22Rv1 (cell line): ENCODE data around the gene DKK3.
"Not testable (repeated sequence)": the region's sequence is repeated elsewhere in the genome, so short reads cannot be mapped to it uniquely, and the experiment has no call there.

Source experiments
- H3K27ac ChIP-seq: fragments of 450-650 bp; 2 replicates; pipeline ENCODE4 v1.5.1; 2017
- ZFX ChIP-seq: fragments of 450-650 bp; IDR thresholded peaks from 2 replicates; pipeline ENCODE4 v1.6.1; 2017; ENCODE audit warnings: antibody characterized with exemption, borderline replicate concordance
- TF ChIP-seq, protein P1 (sequence below): fragments of 450-650 bp; IDR thresholded peaks from 2 replicates; pipeline ENCODE4 v1.5.1; 2017; ENCODE audit warnings: mild to moderate bottlenecking

DKK3 gene

DNA sequence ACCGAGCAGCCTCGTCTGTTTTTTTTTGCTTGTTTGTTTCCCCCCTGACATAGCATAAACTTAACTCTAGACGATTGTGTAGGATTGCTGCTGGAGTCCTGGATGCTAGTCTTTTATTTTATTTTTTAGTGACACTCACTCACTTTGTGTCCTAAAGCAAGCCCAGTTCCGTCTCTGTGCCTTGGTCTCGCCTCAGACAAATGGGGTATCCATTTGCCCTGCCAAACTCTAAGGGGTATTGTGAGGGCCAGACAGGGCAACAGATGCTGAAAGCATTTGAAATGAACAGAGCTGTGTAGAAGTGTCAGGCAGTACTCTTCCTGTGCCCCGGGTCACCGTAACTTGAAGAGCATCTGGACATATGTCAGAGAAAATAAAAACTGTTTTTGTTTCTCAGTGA is 34.8 kb upstream of the DKK3 start:
- H3K27ac ChIP-seq = no peak overlapping the region
- TF ChIP-seq, protein P1, sequence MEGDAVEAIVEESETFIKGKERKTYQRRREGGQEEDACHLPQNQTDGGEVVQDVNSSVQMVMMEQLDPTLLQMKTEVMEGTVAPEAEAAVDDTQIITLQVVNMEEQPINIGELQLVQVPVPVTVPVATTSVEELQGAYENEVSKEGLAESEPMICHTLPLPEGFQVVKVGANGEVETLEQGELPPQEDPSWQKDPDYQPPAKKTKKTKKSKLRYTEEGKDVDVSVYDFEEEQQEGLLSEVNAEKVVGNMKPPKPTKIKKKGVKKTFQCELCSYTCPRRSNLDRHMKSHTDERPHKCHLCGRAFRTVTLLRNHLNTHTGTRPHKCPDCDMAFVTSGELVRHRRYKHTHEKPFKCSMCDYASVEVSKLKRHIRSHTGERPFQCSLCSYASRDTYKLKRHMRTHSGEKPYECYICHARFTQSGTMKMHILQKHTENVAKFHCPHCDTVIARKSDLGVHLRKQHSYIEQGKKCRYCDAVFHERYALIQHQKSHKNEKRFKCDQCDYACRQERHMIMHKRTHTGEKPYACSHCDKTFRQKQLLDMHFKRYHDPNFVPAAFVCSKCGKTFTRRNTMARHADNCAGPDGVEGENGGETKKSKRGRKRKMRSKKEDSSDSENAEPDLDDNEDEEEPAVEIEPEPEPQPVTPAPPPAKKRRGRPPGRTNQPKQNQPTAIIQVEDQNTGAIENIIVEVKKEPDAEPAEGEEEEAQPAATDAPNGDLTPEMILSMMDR = no peak
- no peak for TF ChIP-seq ZFX

- no peak for TF ChIP-seq ZFX
- TF ChIP-seq, protein P1 = no peak
- no peak overlapping the region for H3K27ac ChIP-seq
Observed at GRCh38 chr11:12042215-12042676, 33.8 kb upstream of the DKK3 start.

GRCh38 chr11:12040719-12041118 is 32.3 kb upstream of the DKK3 start:
- H3K27ac ChIP-seq = not testable (repeated sequence)

DNA sequence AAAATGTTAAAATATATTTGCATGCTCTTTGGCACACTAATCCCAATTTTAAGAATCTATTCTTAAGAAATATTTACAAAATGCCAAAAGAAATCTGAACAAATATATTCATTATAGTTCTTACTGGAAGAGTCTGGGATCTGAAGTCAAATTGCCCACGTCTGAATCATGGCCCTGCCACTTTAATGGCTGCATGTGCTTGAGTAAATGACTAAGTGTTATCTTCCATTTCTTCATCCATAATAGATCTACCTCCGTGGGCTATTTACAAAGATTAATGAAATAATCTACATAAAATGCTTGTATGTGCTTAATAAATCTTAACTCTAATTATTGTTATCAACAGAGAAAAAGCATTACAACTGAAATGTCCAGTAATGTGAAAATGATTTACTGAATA is 24.5 kb upstream of the DKK3 start:
- no peak for TF ChIP-seq ZFX
- TF ChIP-seq, protein P1 = no peak
- no peak overlapping the region for H3K27ac ChIP-seq

DNA sequence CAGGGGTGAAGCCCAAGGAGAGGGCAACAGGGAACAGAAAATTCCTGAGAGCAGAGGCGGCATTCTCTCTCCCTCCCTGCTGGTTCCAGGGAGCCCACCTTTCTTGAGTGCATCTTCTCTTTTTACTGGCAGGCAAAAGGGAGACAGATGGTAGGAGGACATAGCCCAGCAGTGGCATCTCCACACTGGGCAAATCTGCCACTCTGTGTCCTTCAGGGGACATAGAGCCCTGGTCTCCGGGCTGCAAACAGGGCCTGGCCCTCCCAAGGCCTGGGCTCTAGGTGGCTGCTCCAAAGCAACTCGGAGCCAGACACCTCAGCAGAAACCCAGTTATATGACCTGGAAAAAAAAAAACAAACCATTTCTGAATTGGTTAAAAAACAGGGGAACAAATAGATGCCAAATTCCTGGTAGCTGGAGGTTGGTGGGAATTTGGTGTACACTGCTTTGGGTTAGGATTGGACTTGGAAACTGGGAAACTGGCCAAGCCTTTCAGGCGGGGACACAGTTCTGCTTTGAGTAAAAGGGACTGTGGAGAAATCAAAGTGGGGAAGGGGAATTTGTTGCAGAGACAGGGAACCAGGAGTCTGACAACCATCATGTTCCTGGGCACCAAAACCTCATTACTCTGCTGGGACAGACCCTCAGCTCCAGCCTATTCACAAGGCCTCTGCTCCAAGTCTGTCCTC is 23.6 kb upstream of the DKK3 start:
- H3K27ac ChIP-seq = no peak overlapping the region
- no peak for TF ChIP-seq ZFX
- TF ChIP-seq, protein P1 = no peak

- TF ChIP-seq, protein P1 = no peak
- no peak for TF ChIP-seq ZFX
- H3K27ac ChIP-seq = no peak overlapping the region
Observed at GRCh38 chr11:12029738-12030363, 21.4 kb upstream of the DKK3 start.

GRCh38 chr11:12029119-12029518 is 20.7 kb upstream of the DKK3 start:
- no peak overlapping the region for H3K27ac ChIP-seq

More at GRCh38 chr11:12029119-12029518, 20.7 kb upstream of the DKK3 start:
- TF ChIP-seq ZFX = no peak
- TF ChIP-seq, protein P1 = no peak
